Measurements from ENCODE around the gene EDN2. TPM values are rescaled to one million over a fixed set of nuclear protein-coding genes. Genes with fewer than 3 reads are reported as not detected.

The EDN2 gene
- total RNA-seq, 2 donors from 2014 or later: 0.78 TPM; not detected in 1

- Histone ChIP-seq H3K4me3 (peak overlapping the region; percentile 5 to 41), H3K36me3 (no peaks in the 10 kb centered on the region), H3K27me3 (no peaks in the 10 kb centered on the region), H3K27ac (peak overlapping the region; percentile 91 to 98), H3K9me3 (no peaks in the 10 kb centered on the region), H3K4me1 (peaks cover 0 to 68% of the 10 kb centered on the region in 2 donors)
- DNase-seq (ENCODE audit: low spot score): peak; percentile 93
- TF ChIP-seq CTCF (IDR thresholded peaks at IDR 0.05): peak in 1 of 2 donors; percentile 20
Observed at GRCh38 chr1:41496080-41497055, 11.9 kb upstream of the EDN2 start.

- peak overlapping the region; percentile 5 to 41 for H3K4me3 ChIP-seq
- no peaks in the 10 kb centered on the region for H3K9me3 ChIP-seq
- peak overlapping the region; percentile 91 to 98 for H3K27ac ChIP-seq
- no peak for TF ChIP-seq CTCF (IDR thresholded peaks at IDR 0.05)
- DNase-seq (ENCODE audit: low spot score): no peak
- H3K27me3 ChIP-seq: no peaks in the 10 kb centered on the region
- H3K36me3 ChIP-seq: no peaks in the 10 kb centered on the region
- peaks cover 0 to 69% of the 10 kb centered on the region in 2 donors for H3K4me1 ChIP-seq
Observed at GRCh38 chr1:41495210-41495948, 10.9 kb upstream of the EDN2 start.

- H3K4me1 ChIP-seq: peaks cover 0 to 63% of the 10 kb centered on the region in 2 donors
- peak overlapping the region; percentile 91 to 98 for H3K27ac ChIP-seq
- no peaks in the 10 kb centered on the region for H3K27me3 ChIP-seq
- no peaks in the 10 kb centered on the region for H3K36me3 ChIP-seq
- DNase-seq (ENCODE audit: low spot score): no peak
- H3K9me3 ChIP-seq: no peaks in the 10 kb centered on the region
- H3K4me3 ChIP-seq: no peak overlapping the region
- no peak for TF ChIP-seq CTCF (IDR thresholded peaks at IDR 0.05)
Observed at GRCh38 chr1:41494351-41495209, 10.1 kb upstream of the EDN2 start.

GRCh38 chr1:41493626-41494350 is 9.3 kb upstream of the EDN2 start:
- H3K36me3 ChIP-seq: no peaks in the 10 kb centered on the region
- no peaks in the 10 kb centered on the region for H3K9me3 ChIP-seq
- peak overlapping the region; percentile 42 to 98 for H3K27ac ChIP-seq
- TF ChIP-seq CTCF (IDR thresholded peaks at IDR 0.05): no peak
- peaks cover 0 to 55% of the 10 kb centered on the region in 2 donors for H3K4me1 ChIP-seq
- DNase-seq (ENCODE audit: low spot score): no peak
- no peaks in the 10 kb centered on the region for H3K27me3 ChIP-seq
- no peak overlapping the region for H3K4me3 ChIP-seq

GRCh38 chr1:41493117-41493536 is 8.6 kb upstream of the EDN2 start:
- H3K9me3 ChIP-seq: no peaks in the 10 kb centered on the region
- H3K27me3 ChIP-seq: no peaks in the 10 kb centered on the region
- H3K36me3 ChIP-seq: no peaks in the 10 kb centered on the region
- peaks cover 0 to 55% of the 10 kb centered on the region in 2 donors for H3K4me1 ChIP-seq
- no peak overlapping the region for H3K4me3 ChIP-seq
- no peak for DNase-seq (ENCODE audit: low spot score)
- H3K27ac ChIP-seq: peak overlapping the region in 1 of 2 donors; percentile 98
- TF ChIP-seq CTCF (IDR thresholded peaks at IDR 0.05): no peak

All from right atrium auricular region (tissue), 2 donors.